Ureter (tissue), 1 donor: ENCODE results near the gene UBXN2A. TPM values are rescaled to one million over a fixed set of nuclear protein-coding genes. Genes with fewer than 3 reads are reported as not detected.

ENCODE experiments used
- DNase-seq: peaks from one replicate; pipeline ENCODE4 v3.0.0-alpha.2; 2020; ENCODE audit warnings: low spot score
- total RNA-seq: library from RNA; stranded (reverse); gene quantifications from one replicate; pipeline ENCODE4 v1.2.4, GENCODE V29; 2023
- donor health status: DM: yes; HTN: yes; CAD: no.

The UBXN2A gene
- total RNA-seq, 1 donor from 2014 or later: 17.0 TPM

DNA sequence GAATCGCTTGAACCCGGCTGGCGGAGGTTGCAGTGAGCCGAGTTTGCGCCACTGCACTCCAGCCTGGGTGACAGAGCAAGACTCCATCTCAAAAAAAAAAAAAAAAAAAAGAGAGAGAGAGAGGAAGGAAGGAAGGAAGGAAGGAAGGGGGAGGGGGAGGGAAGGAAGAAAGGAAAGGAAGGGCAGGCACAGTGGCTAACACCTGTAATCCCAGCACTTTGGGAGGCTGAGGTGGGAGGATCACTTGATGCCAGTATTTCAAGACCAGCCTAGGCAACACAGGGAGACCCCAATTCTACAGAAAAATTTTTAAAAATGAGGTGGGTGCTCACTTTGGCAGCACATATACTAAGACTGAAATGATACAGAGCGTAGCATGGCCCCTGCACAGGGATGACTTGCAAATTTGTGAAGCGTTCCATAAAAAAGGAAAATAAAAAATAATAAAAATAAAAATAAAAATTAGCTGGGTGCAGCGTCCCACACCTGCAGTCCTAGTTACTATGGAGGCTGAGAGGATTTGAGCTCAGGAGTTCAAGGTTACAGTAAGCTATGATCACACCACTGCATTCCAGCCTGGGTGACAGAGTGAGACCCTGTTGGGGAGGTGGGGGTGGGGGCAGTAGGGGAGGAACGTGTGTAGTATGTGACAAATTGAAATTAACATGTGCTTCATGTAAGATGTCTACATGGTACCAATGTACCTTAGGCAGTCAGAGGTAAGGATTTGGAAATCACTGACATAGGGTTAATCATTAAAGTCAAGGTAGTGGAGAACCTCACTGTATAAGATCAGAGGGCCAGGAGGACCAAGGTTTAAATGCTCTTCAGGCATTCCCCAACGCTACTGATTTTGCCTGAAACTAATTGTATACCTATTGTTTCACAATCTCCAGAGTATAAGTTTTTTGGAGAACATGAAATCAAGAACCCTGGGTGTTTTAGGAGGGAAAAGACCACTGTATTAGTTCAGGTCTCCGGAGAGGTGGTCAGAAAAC is 105.5 kb downstream of the UBXN2A start:
- DNase-seq: no peak

DNA sequence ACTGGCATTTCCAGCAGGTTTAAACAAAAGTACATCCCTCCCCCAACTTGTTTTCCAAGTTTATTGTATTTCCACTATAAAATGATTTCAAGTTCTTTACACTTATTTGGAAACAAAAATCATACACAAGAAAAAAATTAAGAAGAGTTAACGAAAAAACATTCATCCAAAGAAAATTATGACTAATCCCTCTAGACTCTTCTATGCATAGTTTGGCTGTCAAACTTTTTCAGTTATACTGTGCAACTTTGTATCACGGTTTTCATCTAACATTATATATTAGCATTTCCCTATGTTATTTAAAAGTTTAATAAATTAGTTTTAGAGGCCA is 106.3 kb downstream of the UBXN2A start:
- DNase-seq: no peak

DNA sequence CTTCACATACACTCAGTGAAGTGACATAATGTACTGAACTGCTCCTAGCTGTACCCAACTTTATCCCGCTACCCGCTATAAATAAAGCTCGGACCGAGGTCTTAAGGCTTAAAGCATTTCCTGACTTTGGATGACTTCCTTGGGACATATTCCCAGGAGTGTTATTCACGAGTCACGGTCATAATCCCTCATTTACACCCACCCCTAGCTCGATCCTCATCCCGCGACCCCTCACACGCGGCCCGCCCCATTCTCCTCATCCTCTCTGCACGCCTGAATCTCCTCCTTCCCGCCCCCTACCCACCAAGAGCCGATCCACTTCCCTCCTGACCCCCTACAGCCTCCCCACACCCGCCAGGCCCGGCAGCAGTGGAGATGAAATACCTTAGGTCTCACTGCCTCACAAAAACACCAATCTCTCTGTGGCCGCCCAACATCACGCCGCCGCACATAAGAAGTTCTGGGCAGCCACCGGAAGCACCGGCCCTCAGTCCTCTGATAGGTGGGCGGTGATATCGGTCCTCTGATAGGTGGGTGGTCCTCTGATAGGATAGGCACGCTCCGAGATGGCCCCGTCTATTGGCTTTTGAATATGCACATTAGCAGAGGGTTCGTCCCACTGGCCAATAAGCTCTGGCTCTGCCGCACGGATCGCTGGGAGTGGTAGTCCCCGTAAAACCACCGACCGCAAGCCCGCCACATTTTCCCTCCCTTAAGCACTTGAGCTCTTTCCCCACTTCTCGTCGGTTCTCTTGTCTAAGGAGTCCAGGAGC is 106.9 kb downstream of the UBXN2A start, which contains the start of gene WDCP:
Gene WDCP (minus strand): TSS at position 462 of the 773 bp plus-strand sequence. CDS start 7,897 bp downstream, outside the sequence.
- peak; percentile 96 for DNase-seq

DNA sequence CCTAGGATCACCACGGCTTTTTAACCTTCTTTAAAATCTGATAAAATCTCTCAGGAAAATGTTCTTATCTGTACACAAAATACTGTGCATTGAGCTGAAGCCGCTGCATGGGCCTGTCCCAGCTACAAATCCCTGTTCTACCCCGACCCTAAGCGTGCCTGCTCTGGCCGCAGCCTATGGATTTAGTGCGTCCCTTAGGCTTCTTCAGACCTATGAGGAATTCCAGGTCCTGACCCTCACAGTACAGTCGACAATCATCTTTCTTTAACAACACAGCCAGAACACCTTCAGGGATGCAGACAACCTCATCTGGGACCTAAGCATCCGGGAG is 107.4 kb downstream of the UBXN2A start:
- no peak for DNase-seq

DNA sequence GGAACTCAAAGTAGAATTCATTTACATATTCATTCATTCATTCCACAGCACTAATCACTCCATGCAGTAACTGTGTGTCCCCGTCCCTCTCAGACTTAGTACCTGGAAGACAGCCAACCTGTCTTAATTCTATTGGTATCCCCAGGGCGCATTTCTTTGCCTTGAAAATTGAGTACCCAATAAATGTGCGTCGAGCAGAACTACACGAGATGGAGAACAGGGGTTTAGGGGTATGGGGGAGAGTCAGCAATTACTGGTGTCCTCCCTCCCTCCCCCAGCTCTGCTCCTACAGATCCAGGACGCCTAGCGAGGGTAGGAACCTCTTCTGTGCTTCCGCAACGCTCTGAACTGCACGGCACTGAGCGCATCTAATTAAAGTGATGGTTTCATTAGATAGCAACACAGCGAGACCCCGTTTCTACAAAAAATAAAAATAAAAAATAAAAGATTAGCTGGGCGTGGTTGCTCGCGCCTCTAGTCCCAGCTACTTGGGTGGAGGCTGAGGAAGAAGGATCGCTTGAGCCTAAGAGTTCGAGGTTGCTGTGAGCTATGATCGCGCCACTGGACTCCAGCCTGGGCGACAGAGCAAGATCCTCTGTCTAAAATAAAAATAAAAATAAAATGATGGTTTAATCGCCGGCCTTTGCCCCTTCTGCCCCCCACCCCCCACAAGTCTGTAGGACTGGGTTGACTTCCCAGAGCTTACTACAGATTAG is 108.7 kb downstream of the UBXN2A start:
- no peak for DNase-seq

DNA sequence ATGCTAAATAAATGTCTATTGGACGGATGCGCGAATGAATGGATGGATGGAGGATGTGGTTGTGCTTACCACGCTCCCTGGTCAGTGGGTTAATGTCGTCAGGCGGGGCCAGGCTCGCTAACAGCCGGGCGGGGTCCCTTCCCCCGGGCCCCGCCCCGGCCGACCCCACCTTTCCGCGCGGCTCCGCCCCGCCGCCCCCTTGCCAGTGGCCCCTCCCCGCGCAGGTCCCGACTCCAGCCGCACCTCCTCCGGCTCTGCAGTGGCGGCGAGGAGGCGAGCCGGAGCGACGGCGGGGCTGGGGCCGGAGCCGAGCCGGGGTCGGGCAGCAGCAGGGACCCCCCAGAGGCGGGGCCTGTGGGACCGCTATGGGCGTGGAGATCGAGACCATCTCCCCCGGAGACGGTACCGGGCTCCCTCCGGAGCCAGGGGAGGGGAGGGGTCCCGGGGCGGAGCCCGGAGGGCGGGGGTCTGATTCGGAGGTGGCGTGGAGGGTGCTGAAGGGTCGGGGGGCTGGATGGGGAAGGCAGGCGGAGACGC is 109.3 kb downstream of the UBXN2A start, which contains the start of gene FKBP1B:
Gene FKBP1B (plus strand): TSS at position 257 of the 537 bp plus-strand sequence. CDS start 109 bp downstream, at position 366.
- DNase-seq: peak; percentile 58

DNA sequence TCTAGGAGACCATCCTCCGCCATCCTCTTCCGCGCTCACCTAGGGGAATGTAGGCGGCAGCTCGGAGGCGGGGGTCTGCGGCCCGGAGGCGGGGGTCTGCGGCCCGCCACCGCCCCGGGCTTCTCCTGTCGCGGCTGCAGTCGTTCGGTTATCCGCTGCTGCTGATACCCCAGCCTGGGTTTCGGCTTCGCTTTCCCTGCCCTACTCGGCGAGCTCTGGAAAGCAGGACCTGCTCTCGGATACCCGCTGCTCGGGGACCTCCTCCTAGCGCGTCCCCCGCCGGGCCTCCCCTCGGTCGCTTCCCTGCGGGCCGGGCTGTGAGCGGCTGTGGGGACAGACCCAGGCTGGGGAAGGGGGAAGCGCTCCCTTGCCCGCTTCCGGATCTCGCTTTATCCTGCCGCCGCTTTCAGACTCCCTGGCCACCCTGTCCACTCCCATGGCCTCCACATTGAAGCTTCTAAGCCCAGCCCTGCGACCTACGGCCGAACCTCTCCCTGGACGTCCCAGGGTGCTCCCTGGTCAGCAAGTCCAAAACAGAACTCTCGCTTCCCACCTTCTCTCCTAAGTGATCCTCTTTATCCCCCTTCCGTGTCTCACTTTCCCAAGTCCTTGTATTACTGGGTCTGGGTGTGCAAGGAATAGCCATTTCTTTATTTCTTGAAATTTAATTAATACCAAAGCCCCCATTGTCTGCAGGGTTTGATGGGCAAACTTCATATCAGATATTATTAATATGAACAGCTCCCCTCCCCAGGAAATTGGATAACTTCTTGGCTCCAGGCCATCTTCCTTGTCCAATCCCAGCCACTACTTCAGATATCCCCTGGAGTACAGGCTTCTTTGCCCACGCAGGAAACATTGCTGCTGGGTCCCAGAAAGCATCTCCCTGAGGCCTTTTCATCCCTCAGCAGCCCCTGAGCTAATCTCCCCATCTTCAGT is 110.0 kb downstream of the UBXN2A start:
- DNase-seq: no peak

DNA sequence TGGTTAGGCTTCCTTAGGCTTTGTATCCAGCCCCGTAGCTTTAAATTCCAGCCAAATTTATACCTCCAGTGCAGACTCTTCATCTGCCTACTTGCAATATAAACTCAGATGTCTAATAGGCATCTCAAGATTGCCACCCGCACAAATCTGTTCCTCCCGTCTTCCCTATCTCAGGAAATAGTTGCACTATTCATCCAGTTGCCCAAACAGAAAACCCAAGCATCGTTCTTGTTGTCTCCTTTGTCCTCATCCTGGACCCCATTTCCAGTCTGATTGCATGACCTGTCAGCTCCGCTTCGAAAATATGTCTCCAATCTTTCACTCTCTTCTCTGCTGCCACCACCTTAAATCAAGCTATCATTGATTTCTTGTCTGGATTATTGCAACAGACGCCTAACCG is 111.6 kb downstream of the UBXN2A start:
- DNase-seq: no peak

DNA sequence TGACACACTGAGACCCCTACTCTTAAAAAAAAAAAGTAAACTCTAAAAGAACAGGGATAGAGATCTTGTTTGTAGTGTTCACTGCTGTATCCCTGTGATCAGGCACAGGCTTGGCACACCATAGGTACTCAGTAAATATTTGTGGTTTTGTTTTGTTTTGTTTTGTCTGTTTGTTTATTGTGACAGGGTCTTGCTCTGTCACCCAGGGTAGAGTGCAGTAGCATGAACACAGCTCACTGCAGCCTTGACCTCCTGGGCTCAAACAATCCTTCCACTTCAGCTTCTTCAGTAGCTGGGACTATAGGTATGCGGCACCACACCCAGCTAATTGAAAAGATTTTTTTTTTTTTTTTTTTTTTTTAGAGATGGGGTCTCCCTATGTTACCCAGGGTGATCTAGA is 112.7 kb downstream of the UBXN2A start:
- DNase-seq: no peak

Other genes starting within 250 kb of the UBXN2A start
- 48.4 TPM for gene ATAD2B, start 13.3 kb upstream of the UBXN2A start, total RNA-seq
- gene MFSD2B, start 69.6 kb downstream of the UBXN2A start, total RNA-seq: 1.8 TPM
- gene WDCP, start 106.9 kb downstream of the UBXN2A start, total RNA-seq: 13.6 TPM
- 4.1 TPM for gene FKBP1B, start 109.3 kb downstream of the UBXN2A start, total RNA-seq
- gene SF3B6, start 135.9 kb downstream of the UBXN2A start, total RNA-seq: 70.5 TPM
- gene TP53I3, start 144.4 kb downstream of the UBXN2A start, total RNA-seq: 30.5 TPM
- gene PFN4, start 182.9 kb downstream of the UBXN2A start, total RNA-seq: 1.2 TPM
- 47.8 TPM for gene FAM228B, start 183.0 kb downstream of the UBXN2A start, total RNA-seq
- gene FAM228A, start 234.6 kb downstream of the UBXN2A start, total RNA-seq: 1.2 TPM